GM12878 (cell line): ENCODE data around the gene SETBP1. TPM values are rescaled to one million over a fixed set of nuclear protein-coding genes. Genes with fewer than 3 reads are reported as not detected.

Experiments
- ATAC-seq: fragments of 200-7000 bp; cut with Tn5 transposase; 3 replicates; pipeline ENCODE4 v1.9.1; 2020; ENCODE audit warnings: mild to moderate bottlenecking, moderate library complexity
- BruUV-seq: library from RNA; stranded (reverse); fragments of 400-500 nt; replicated peaks from 2 replicates; lab custom pipeline; 2021; lab: Mats Ljungman, UMichigan
- CTCF ChIA-PET: fragments of 300-600 bp; sonication (Branson Sonifier 250); formaldehyde crosslinking; extraction: SDS; loops from one replicate; lab custom pipeline; 2021; ENCODE audit warnings: inconsistent platforms; lab: Yijun Ruan, JAX
- POLR2A ChIA-PET: fragments of 350-600 bp; formaldehyde crosslinking; extraction: SDS; loops from one replicate; lab custom pipeline; 2021; ENCODE audit warnings: inconsistent platforms; lab: Charles Lee
- RAD21 ChIA-PET: fragments of 300-600 bp; sonication (Branson Sonifier 250); formaldehyde crosslinking; loops from one replicate; lab custom pipeline; 2023; ENCODE audit warnings: antibody characterized with exemption; ENCODE audit not compliant: unreplicated experiment; lab: Charles Lee
- SMC1A ChIA-PET: fragments of 300-600 bp; sonication (Branson Sonifier 250); formaldehyde crosslinking; loops from one replicate; lab custom pipeline; 2023; ENCODE audit not compliant: unreplicated experiment, uncharacterized antibody; lab: Charles Lee
- DNase-seq: peaks from one replicate; pipeline ENCODE4 v3.0.0-alpha.2; 2011; ENCODE audit warnings: low read depth, low spot score
- FAIRE-seq: peaks from 3 replicates; lab custom pipeline; 2011; peaks lifted over from hg19 to GRCh38; lab: Jason Lieb, UNC
- H2AFZ ChIP-seq: 2 replicates; pipeline ENCODE4 v1.6.0; 2011; ENCODE audit warnings: low read depth, low read length, control low read depth; ENCODE audit not compliant: control insufficient read depth
- H3K27ac ChIP-seq: 2 replicates; pipeline ENCODE4 v1.5.1; 2011; ENCODE audit warnings: control low read depth; ENCODE audit not compliant: control insufficient read depth, insufficient read depth
- H3K27me3 ChIP-seq, 2 experiments: replicated peaks in 1 of 2; 2 replicates each; pipeline versions ENCODE4 v1.6.0 to v1.6.1; 2011; ENCODE audit warnings: low read length in 1 of 2; ENCODE audit not compliant: control insufficient read depth in 2 of 2, insufficient read depth in 2 of 2
- H3K36me3 ChIP-seq, 2 experiments: 2 replicates each; pipeline ENCODE4 v1.5.1; 2011; ENCODE audit warnings: low read length in 1 of 2; ENCODE audit not compliant: control insufficient read depth in 2 of 2, insufficient read depth in 2 of 2
- H3K4me1 ChIP-seq: 2 replicates; pipeline ENCODE4 v1.6.1; 2011; ENCODE audit warnings: mild to moderate bottlenecking, low read length, moderate library complexity, mixed read lengths; ENCODE audit not compliant: control insufficient read depth, insufficient read depth
- H3K4me2 ChIP-seq: 2 replicates; pipeline ENCODE4 v1.6.0; 2011; ENCODE audit warnings: control low read depth; ENCODE audit not compliant: control insufficient read depth, insufficient read depth
- H3K4me3 ChIP-seq: fragments of 200-600 bp; sonication (generic); 2 replicates; pipeline ENCODE4 v1.5.1; 2016
- H3K79me2 ChIP-seq: 2 replicates; pipeline ENCODE4 v1.6.0; 2011; ENCODE audit warnings: low read length; ENCODE audit not compliant: control insufficient read depth, insufficient read depth
- H3K9ac ChIP-seq: 2 replicates; pipeline ENCODE4 v1.8.0; 2011; ENCODE audit warnings: low read length, control low read depth, mixed read lengths; ENCODE audit not compliant: control insufficient read depth, insufficient read depth
- H3K9me3 ChIP-seq: replicated peaks from 3 replicates; pipeline ENCODE4 v1.5.1; 2011; ENCODE audit warnings: mild to moderate bottlenecking, low read length; ENCODE audit not compliant: control insufficient read depth, insufficient read depth
- H4K20me1 ChIP-seq: 2 replicates; pipeline ENCODE4 v1.6.0; 2011; ENCODE audit not compliant: control insufficient read depth, insufficient read depth
- ATF7 ChIP-seq: fragments of 450-650 bp; IDR thresholded peaks from 2 replicates; pipeline ENCODE4 v1.6.1; 2016; ENCODE audit warnings: low read depth, mild to moderate bottlenecking
- BMI1 ChIP-seq: fragments of 450-650 bp; IDR thresholded peaks from 2 replicates; pipeline ENCODE4 v1.6.1; 2016; ENCODE audit warnings: mild to moderate bottlenecking, moderate library complexity, borderline replicate concordance
- E2F8 ChIP-seq: fragments of 450-650 bp; IDR thresholded peaks from 2 replicates; pipeline ENCODE4 v1.6.1; 2018; ENCODE audit warnings: mild to moderate bottlenecking, low read depth, moderate library complexity; ENCODE audit not compliant: partially characterized antibody
- IRF5 ChIP-seq: fragments of 450-650 bp; IDR thresholded peaks from 2 replicates; pipeline ENCODE4 v1.6.1; 2017; ENCODE audit warnings: borderline replicate concordance
- PAX5 ChIP-seq: IDR thresholded peaks from 2 replicates; pipeline ENCODE4 v1.6.1; 2011; ENCODE audit warnings: low read depth, low read length, borderline replicate concordance
- PRDM15 ChIP-seq: fragments of 450-650 bp; formaldehyde crosslinking; IDR thresholded peaks from 2 replicates; pipeline ENCODE4 v1.4.0; 2020; ENCODE audit warnings: mild to moderate bottlenecking, moderate library complexity
- USF1 ChIP-seq: IDR thresholded peaks from 2 replicates; pipeline ENCODE4 v1.6.1; 2011; ENCODE audit warnings: borderline replicate concordance, low read depth, mild to moderate bottlenecking, moderate library complexity, mixed read lengths, low read length; ENCODE audit not compliant: insufficient read depth; ENCODE audit errors: extremely low read length
- ZBTB4 ChIP-seq: fragments of 450-650 bp; formaldehyde crosslinking; IDR thresholded peaks from 2 replicates; pipeline ENCODE4 v1.4.0; 2022; ENCODE audit warnings: mild to moderate bottlenecking, moderate library complexity
- WGBS: methylation state at CpG from one replicate; pipeline ENCODE4 v1.1.6; 2016; ENCODE audit warnings: low lambda C conversion rate; ENCODE audit not compliant: insufficient replicate concordance, insufficient coverage; ENCODE audit errors: missing lambda C conversion rate; 5-methylcytosine and 5-hydroxymethylcytosine counted together
- in situ Hi-C: fragments of 300-500 bp; cut with MboI; formaldehyde crosslinking; loops from 9 replicates; pipeline ENCODE4 v1.14.3; 2018; ENCODE audit warnings: mixed read lengths
- intact Hi-C: fragments of 100-400 bp; cut with micrococcal nuclease; formaldehyde crosslinking; loops from one replicate; pipeline ENCODE4 v1.14.2; 2022; ENCODE audit not compliant: unreplicated experiment
- polyA plus RNA-seq, 11 experiments: library from polyadenylated mRNA; depleted of rRNA in 4 of 11; unstranded in 6 of 11; stranded (reverse) in 5 of 11; fragments of >200 nt; fragmentation: Nextera tagmentation in 4 of 11; fragmentation: Illumina TruSeq in 1 of 11; extraction: Ambion mirVana in 4 of 11; extraction: Trizol in 1 of 11; gene quantifications; 1 replicate in 1 of 11; 2 replicates in 10 of 11; pipeline versions ENCODE4 v1.2.1 to v1.2.3, GENCODE V29; 2011 to 2016; ENCODE audit warnings: inconsistent platforms in 2 of 11, missing spikeins in 2 of 11, low read depth in 1 of 11
- total RNA-seq, 4 experiments: library from RNA; depleted of rRNA in 3 of 4; stranded (reverse); fragments of >200 nt in 3 of 4; fragmentation: Illumina TruSeq in 1 of 4; extraction: Trizol in 1 of 4; gene quantifications; 2 replicates each; pipeline versions ENCODE4 v1.2.1 to v1.2.3, GENCODE V29; 2013 to 2021

Gene SETBP1
- total and polyA plus RNA-seq, 10 of the 15 experiments (the other 5 are each of a cell fraction or from before 2014, with no cell fraction given): 0.99 to 29.7 (median 8.3) TPM

GRCh38 chr18:45110577-45111501 is 430.2 kb downstream of the SETBP1 start:
- Histone ChIP-seq H2AFZ (no peak overlapping the region), H4K20me1 (no peaks in the 10 kb centered on the region), H3K4me3 (no peak overlapping the region), H3K4me1 (peaks cover 8% of the 10 kb centered on the region), H3K4me2 (no peak overlapping the region), H3K36me3 (no peaks in the 10 kb centered on the region), H3K79me2 (no peaks in the 10 kb centered on the region), H3K27ac (no peak overlapping the region), H3K9ac (no peak overlapping the region), H3K9me3 (peaks cover 1% of the 10 kb centered on the region; the same call in 2 of the 3 replicates), H3K27me3 (no peaks in the 10 kb centered on the region)
- ChIA-PET POLR2A (no interaction called here), CTCF (interaction anchor here (0.9 to 1.4 kb wide), 3 partner anchors 21 to 102 kb away, joined by 3 to 5 read pairs (median 3); no protein-coding TSS in a partner anchor), RAD21 (no interaction called here), SMC1A (interaction anchor here (0.6 to 3.0 kb wide), 6 partner anchors 19 to 101 kb away, joined by 3 to 8 read pairs (median 4); no protein-coding TSS in a partner anchor)
- in situ Hi-C loops: no loop called here
- intact Hi-C loops: no loop called here
- no peak for FAIRE-seq
- 71% methylated on average over 7 of the region's 7 CpGs for WGBS
- BruUV-seq: no TSS peak
- DNase-seq: no peak
- no peak for ATAC-seq
- TF ChIP-seq ATF7 (no peak), PRDM15 (CRISPR knock-in tag) (no peak), IRF5 (no peak), PAX5 (no peak), USF1 (no peak), ZBTB4 (CRISPR knock-in tag) (no peak), BMI1 (no peak), E2F8 (no peak)
